Ovary (tissue), 9 donors: ENCODE results near the gene GMNN. TPM values are rescaled to one million over a fixed set of nuclear protein-coding genes. Genes with fewer than 3 reads are reported as not detected.
"Not testable (repeated sequence)": the region's sequence is repeated elsewhere in the genome, so short reads cannot be mapped to it uniquely, and the experiment has no call there.

ENCODE experiments used
- DNase-seq, 5 donors: peaks; one replicate each; pipeline ENCODE4 v3.0.0-alpha.2; 2019 to 2020
- H3K27ac ChIP-seq, 2 donors: fragments of 200-600 bp; one replicate each; pipeline versions ENCODE4 v1.5.1 to v1.8.0; 2019 to 2022
- H3K27me3 ChIP-seq: fragments of 200-600 bp; one replicate; pipeline ENCODE4 v1.8.0; 2022
- H3K36me3 ChIP-seq: fragments of 200-600 bp; sonication (generic); one replicate; pipeline ENCODE4 v1.5.1; 2019
- H3K4me1 ChIP-seq: one replicate; pipeline ENCODE4 v1.8.1; 2013; ENCODE audit warnings: mild to moderate bottlenecking, moderate library complexity; ENCODE audit not compliant: insufficient read depth
- H3K4me3 ChIP-seq: fragments of 200-600 bp; sonication (generic); one replicate; pipeline ENCODE4 v1.5.1; 2017
- H3K9me3 ChIP-seq, 2 donors: fragments of 200-600 bp in 1 of 2; sonication (generic) in 1 of 2; one replicate each; pipeline versions ENCODE4 v1.5.1 to v1.8.1; 2013 to 2019; ENCODE audit warnings: mild to moderate bottlenecking in 1 of 2, moderate library complexity in 1 of 2
- CTCF ChIP-seq, 3 donors: fragments of 450-650 bp in 2 of 3; fragments of 200-600 bp in 1 of 3; IDR thresholded peaks; one replicate each; pipeline versions ENCODE4 v1.5.1 to v1.8.0; 2016 to 2022; ENCODE audit warnings: antibody characterized with exemption in 3 of 3, mild to moderate bottlenecking in 1 of 3
- EP300 ChIP-seq: sonication (generic); formaldehyde crosslinking; IDR thresholded peaks from one replicate; pipeline ENCODE4 v1.6.1; 2017; ENCODE audit warnings: antibody characterized with exemption
- POLR2A ChIP-seq: fragments of 450-650 bp; IDR thresholded peaks from one replicate; pipeline ENCODE4 v1.6.1; 2017; ENCODE audit warnings: antibody characterized with exemption, mild to moderate bottlenecking, moderate library complexity
- WGBS, 3 donors: extraction: QIAGEN DNeasy Blood & Tissue Kit in 1 of 3; methylation state at CpG; one replicate each; pipeline versions ENCODE4 v1.1.5 to v1.1.7; 2013 to 2017; 5-methylcytosine and 5-hydroxymethylcytosine counted together
- intact Hi-C, 4 donors: fragments of 100-400 bp; cut with DNase I; formaldehyde crosslinking; loops; one replicate each; pipeline versions ENCODE4 v1.11.0 to v1.15.1; 2022 to 2023
- polyA plus RNA-seq, 2 donors: library from polyadenylated mRNA; stranded (reverse); fragments of 200-250 nt in 1 of 2; fragments of 350-450 nt in 1 of 2; fragmentation: Illumina TruSeq in 1 of 2; extraction: RNeasy Lipid Tissue Mini Kit (QIAGEN cat#74804) in 1 of 2; gene quantifications; one replicate each; pipeline ENCODE4 v1.2.3, GENCODE V29; 2013 to 2014
- total RNA-seq, 7 donors: library from RNA; depleted of rRNA in 2 of 7; stranded (reverse); fragments of >200 nt in 2 of 7; fragmentation: NEBNext Ultra II Directional in 3 of 7; extraction: Animal tissue kit (Norgen Biotek cat#: 25700) in 3 of 7; gene quantifications; one replicate each; pipeline versions ENCODE4 v1.1.0 to v1.2.4, GENCODE V29; 2016 to 2023
- donor health status: DM: no; HTN: no; CAD: no; lungs with moderate emphysema.
- donor health status: DM: no; HTN: no; CAD: no.
- donor health status: Bipolar disorder and iron deficiency.
- donor health status: DM: yes; HTN: yes; CAD: no.
- donor health status: DM: no; HTN: no; CAD: no.
- donor health status: DM: yes; HTN: yes; CAD: no.

GMNN gene
- total and polyA plus RNA-seq, 9 donors: 4.7 to 36.1 (median 9.4) TPM

- H3K27me3 ChIP-seq: no peaks in the 10 kb centered on the region
Measured at GRCh38 chr6:24743944-24744335, 30.8 kb upstream of the GMNN start.

GRCh38 chr6:24744911-24745310 lies 29.8 kb upstream of the GMNN start:
- no peaks in the 10 kb centered on the region for H3K4me1 ChIP-seq
- H3K27ac ChIP-seq: no peak overlapping the region
- no peaks in the 10 kb centered on the region for H3K27me3 ChIP-seq
- H3K36me3 ChIP-seq: no peaks in the 10 kb centered on the region
- DNase-seq: no peak
- no peak overlapping the region for H3K4me3 ChIP-seq
- 70 to 88% (median 83%) methylated on average over 5 of the region's 5 CpGs for WGBS, 3 donors
- intact Hi-C loops: no loop called here
- H3K9me3 ChIP-seq: no peaks in the 10 kb centered on the region
- TF ChIP-seq EP300: no peak
- no peak for TF ChIP-seq POLR2A
- no peak for TF ChIP-seq CTCF (IDR thresholded peaks at IDR 0.05)

More at GRCh38 chr6:24743944-24744335, 30.8 kb upstream of the GMNN start:
- intact Hi-C loops: no loop called here
- Histone ChIP-seq H3K4me3 (no peak overlapping the region), H3K9me3 (no peaks in the 10 kb centered on the region), H3K27ac (no peak overlapping the region), H3K36me3 (no peaks in the 10 kb centered on the region), H3K4me1 (no peaks in the 10 kb centered on the region)
- DNase-seq: no peak
- TF ChIP-seq EP300 (no peak), CTCF (IDR thresholded peaks at IDR 0.05) (no peak), POLR2A (no peak)
- whole genome bisulfite sequencing, 3 donors: 89 to 93% (median 91%) methylated on average over 3 of the region's 3 CpGs

GRCh38 chr6:24749297-24749696 lies 25.4 kb upstream of the GMNN start:
- no peaks in the 10 kb centered on the region for H3K36me3 ChIP-seq
- WGBS, 3 donors: 84 to 86% (median 85%) methylated on average over 3 of the region's 3 CpGs
- intact Hi-C loops: no loop called here
- H3K27ac ChIP-seq: no peak overlapping the region
- no peak overlapping the region for H3K4me3 ChIP-seq
- no peaks in the 10 kb centered on the region for H3K4me1 ChIP-seq
- no peak for TF ChIP-seq EP300
- no peak for TF ChIP-seq CTCF (IDR thresholded peaks at IDR 0.05)
- TF ChIP-seq POLR2A: no peak
- DNase-seq: no peak
- no peaks in the 10 kb centered on the region for H3K27me3 ChIP-seq
- no peaks in the 10 kb centered on the region for H3K9me3 ChIP-seq

GRCh38 chr6:24750878-24751277 lies 23.9 kb upstream of the GMNN start:
- DNase-seq, H3K9me3 ChIP-seq, H3K36me3 ChIP-seq, H3K4me1 ChIP-seq, H3K27me3 ChIP-seq, H3K4me3 ChIP-seq, H3K27ac ChIP-seq, intact Hi-C loops: not testable (repeated sequence)
- 82 to 86% (median 84%) methylated on average over 3 of the region's 3 CpGs for WGBS, 3 donors

GRCh38 chr6:24752503-24752902 lies 22.2 kb upstream of the GMNN start:
- DNase-seq: no peak
- intact Hi-C loops: no loop called here
- no peak overlapping the region for H3K27ac ChIP-seq
- no peaks in the 10 kb centered on the region for H3K9me3 ChIP-seq
- WGBS, 3 donors: 74 to 77% (median 75%) methylated on average over 2 of the region's 2 CpGs
- TF ChIP-seq CTCF (IDR thresholded peaks at IDR 0.05): no peak
- no peaks in the 10 kb centered on the region for H3K36me3 ChIP-seq
- H3K4me3 ChIP-seq: no peak overlapping the region
- no peaks in the 10 kb centered on the region for H3K27me3 ChIP-seq
- no peaks in the 10 kb centered on the region for H3K4me1 ChIP-seq
